HCT116 (cell line): ENCODE results near the gene NT5C2.

Source experiments
- CEBPB ChIP-seq: IDR thresholded peaks from 2 replicates; pipeline ENCODE4 v1.6.1; 2012; ENCODE audit warnings: low read depth
- CTCF ChIP-seq, 3 experiments: fragments of 200-600 bp in 1 of 3; sonication (generic) in 1 of 3; IDR thresholded peaks in 2 of 3; conservative IDR thresholded peaks in 1 of 3; 2 replicates each; pipeline ENCODE4 v1.5.1; 2012 to 2017; ENCODE audit warnings: low read depth in 2 of 3, low read length in 2 of 3, antibody characterized with exemption in 1 of 3, borderline replicate concordance in 1 of 3, control low read depth in 1 of 3, mild to moderate bottlenecking in 1 of 3, mixed read lengths in 1 of 3, mixed run types in 1 of 3, moderate library complexity in 1 of 3; ENCODE audit not compliant: insufficient read depth in 1 of 3
- ELF1 ChIP-seq: IDR thresholded peaks from 2 replicates; pipeline ENCODE4 v1.6.1; 2012; ENCODE audit warnings: low read depth, borderline replicate concordance
- EZH2 ChIP-seq: fragments of 200-600 bp; sonication (generic); IDR thresholded peaks from 2 replicates; pipeline ENCODE4 v1.6.1; 2017; ENCODE audit warnings: antibody characterized with exemption, mixed run types
- EZH2phosphoT487 ChIP-seq: fragments of 200-600 bp; IDR thresholded peaks from 2 replicates; pipeline ENCODE4 v1.6.1; 2018; ENCODE audit warnings: antibody characterized with exemption, borderline replicate concordance
- JUND ChIP-seq: IDR thresholded peaks from 2 replicates; pipeline ENCODE4 v1.6.1; 2012
- MAX ChIP-seq: IDR thresholded peaks from 2 replicates; pipeline ENCODE4 v1.6.1; 2012
- POLR2A ChIP-seq: IDR thresholded peaks from 2 replicates; pipeline ENCODE4 v1.7.0; 2011; ENCODE audit warnings: borderline replicate concordance; ENCODE audit not compliant: insufficient read depth, insufficient read length; ENCODE audit errors: extremely low read depth
- POLR2AphosphoS5 ChIP-seq: IDR thresholded peaks from 2 replicates; pipeline ENCODE4 v1.6.1; 2011; ENCODE audit warnings: mild to moderate bottlenecking, low read depth, low read length, moderate library complexity
- RAD21 ChIP-seq: IDR thresholded peaks from 2 replicates; pipeline ENCODE4 v1.6.1; 2012; ENCODE audit warnings: low read depth, mild to moderate bottlenecking
- REST ChIP-seq: IDR thresholded peaks from 2 replicates; pipeline ENCODE4 v1.6.1; 2012; ENCODE audit warnings: low read depth
- SIN3A ChIP-seq: IDR thresholded peaks from 2 replicates; pipeline ENCODE4 v1.6.1; 2012; ENCODE audit warnings: low read depth
- YY1 ChIP-seq: IDR thresholded peaks from 2 replicates; pipeline ENCODE4 v1.6.1; 2011; ENCODE audit warnings: low read length, low read depth, moderate library complexity, mild to moderate bottlenecking; ENCODE audit not compliant: insufficient replicate concordance; ENCODE audit errors: extremely low read depth
- ZNF274 ChIP-seq: fragments of 200-500 bp; sonication (Bioruptor generic); IDR thresholded peaks from 2 replicates; pipeline ENCODE4 v1.6.1; 2014; ENCODE audit warnings: mild to moderate bottlenecking, low read depth, low read length, inconsistent platforms

- TF ChIP-seq CTCF (IDR thresholded peaks at IDR 0.05 in 2 of 3, conservative IDR thresholded peaks at IDR 0.05 in 1 of 3; ENCODE audit: borderline replicate concordance in 1 of 3, insufficient read depth in 1 of 3, low read depth in 2 of 3, low read length in 2 of 3) (no peak), POLR2AphosphoS5 (no peak), POLR2A (no peak), ELF1 (no peak), ZNF274 (no peak), EZH2 (no peak), YY1 (no peak), EZH2phosphoT487 (no peak), RAD21 (no peak), JUND (no peak), REST (no peak), CEBPB (no peak), SIN3A (no peak), MAX (no peak)
Measured at GRCh38 chr10:103111918-103112877, 80.9 kb downstream of the NT5C2 start.
